HCT116 (cell line): Measurements from ENCODE around the gene RASSF7.

Source experiments
- CEBPB ChIP-seq: IDR thresholded peaks from 2 replicates; pipeline ENCODE4 v1.6.1; 2012; ENCODE audit warnings: low read depth
- CTCF ChIP-seq, 3 experiments: fragments of 200-600 bp in 1 of 3; sonication (generic) in 1 of 3; IDR thresholded peaks in 2 of 3; conservative IDR thresholded peaks in 1 of 3; 2 replicates each; pipeline ENCODE4 v1.5.1; 2012 to 2017; ENCODE audit warnings: low read depth in 2 of 3, low read length in 2 of 3, antibody characterized with exemption in 1 of 3, borderline replicate concordance in 1 of 3, control low read depth in 1 of 3, mild to moderate bottlenecking in 1 of 3, mixed read lengths in 1 of 3, mixed run types in 1 of 3, moderate library complexity in 1 of 3; ENCODE audit not compliant: insufficient read depth in 1 of 3
- EZH2 ChIP-seq: fragments of 200-600 bp; sonication (generic); IDR thresholded peaks from 2 replicates; pipeline ENCODE4 v1.6.1; 2017; ENCODE audit warnings: antibody characterized with exemption, mixed run types
- POLR2A ChIP-seq: IDR thresholded peaks from 2 replicates; pipeline ENCODE4 v1.7.0; 2011; ENCODE audit warnings: borderline replicate concordance; ENCODE audit not compliant: insufficient read depth, insufficient read length; ENCODE audit errors: extremely low read depth
- POLR2AphosphoS5 ChIP-seq: IDR thresholded peaks from 2 replicates; pipeline ENCODE4 v1.6.1; 2011; ENCODE audit warnings: mild to moderate bottlenecking, low read depth, low read length, moderate library complexity
- SIN3A ChIP-seq: IDR thresholded peaks from 2 replicates; pipeline ENCODE4 v1.6.1; 2012; ENCODE audit warnings: low read depth
- YY1 ChIP-seq: IDR thresholded peaks from 2 replicates; pipeline ENCODE4 v1.6.1; 2011; ENCODE audit warnings: low read length, low read depth, moderate library complexity, mild to moderate bottlenecking; ENCODE audit not compliant: insufficient replicate concordance; ENCODE audit errors: extremely low read depth

GRCh38 chr11:596374-596773 lies 35.6 kb downstream of the RASSF7 start:
- no peak for TF ChIP-seq CTCF (IDR thresholded peaks at IDR 0.05 in 2 of 3, conservative IDR thresholded peaks at IDR 0.05 in 1 of 3; ENCODE audit: borderline replicate concordance in 1 of 3, insufficient read depth in 1 of 3, low read depth in 2 of 3, low read length in 2 of 3)
- TF ChIP-seq YY1: no peak
- no peak for TF ChIP-seq POLR2AphosphoS5
- TF ChIP-seq CEBPB: no peak
- TF ChIP-seq EZH2: no peak
- no peak for TF ChIP-seq POLR2A
- no peak for TF ChIP-seq SIN3A
